ENCODE measurements around the gene ZHX3. TPM values are rescaled to one million over a fixed set of nuclear protein-coding genes. Genes with fewer than 3 reads are reported as not detected.

Gene ZHX3
- total and polyA plus RNA-seq, 2 of the 13 experiments (the other 11 are each of a cell fraction or from before 2014, with no cell fraction given) = 8.4 to 11.7 TPM

DNA sequence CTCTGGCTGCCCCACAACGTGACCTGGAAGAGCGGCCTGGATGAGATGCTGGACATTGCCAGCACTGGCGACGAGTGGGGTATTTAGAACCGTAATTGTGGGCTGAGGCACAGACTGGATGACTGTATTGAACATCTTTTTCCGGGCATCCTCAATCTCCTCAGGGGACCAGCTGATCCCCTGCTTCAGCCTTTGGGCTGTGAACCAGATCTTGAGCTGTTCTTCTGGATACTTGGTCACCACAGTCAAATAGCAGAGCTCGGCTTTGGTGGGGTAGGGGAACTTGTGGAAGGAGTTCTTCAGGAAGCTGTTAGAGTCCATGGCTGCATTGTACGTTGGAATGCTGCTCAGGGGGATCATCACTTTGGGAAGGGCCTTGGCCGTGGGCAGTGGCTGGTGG lies 113.9 kb downstream of the ZHX3 start:
- intact Hi-C loops (cut with micrococcal nuclease; ENCODE audit: unreplicated experiment) = no loop called here
- H3K4me1 ChIP-seq (ENCODE audit: insufficient read depth, low read length) = no peaks in the 10 kb centered on the region
- no peak overlapping the region for H3K27ac ChIP-seq (ENCODE audit: extremely low read length, insufficient read depth, low read length)
- DNase-seq (ENCODE audit: low spot score) (no peak), ATAC-seq (no peak; the same call in 2 of the 3 replicates), FAIRE-seq (no peak)
- ChIA-PET CTCF (ENCODE audit: low intra/inter-chr PET ratio, low total read pairs) (no interaction called here), POLR2A (no interaction called here)
- H3K4me2 ChIP-seq (ENCODE audit: low read depth, low read length) = no peak overlapping the region
- WGBS (ENCODE audit: low lambda C conversion rate) = 96% methylated on average over 9 of the region's 9 CpGs
- no peaks in the 10 kb centered on the region for H3K27me3 ChIP-seq (ENCODE audit: control insufficient read depth in 1 of 2, insufficient read depth in 2 of 2, low read length in 2 of 2)
- peaks cover 0 to 1% of the 10 kb centered on the region in 2 experiments; a peak in 1 of 5 replicates for H3K36me3 ChIP-seq (replicated peaks in 1 of 2; ENCODE audit: control insufficient read depth in 1 of 2, insufficient read depth in 2 of 2, low read length in 2 of 2)
- no peaks in the 10 kb centered on the region for H3K79me2 ChIP-seq (ENCODE audit: insufficient read depth, low read length)
- no peak overlapping the region for H3K4me3 ChIP-seq (replicated peaks in 1 of 3; ENCODE audit: insufficient read depth in 1 of 3, low read depth in 2 of 3, low read length in 3 of 3)
- TF ChIP-seq, protein P1, sequence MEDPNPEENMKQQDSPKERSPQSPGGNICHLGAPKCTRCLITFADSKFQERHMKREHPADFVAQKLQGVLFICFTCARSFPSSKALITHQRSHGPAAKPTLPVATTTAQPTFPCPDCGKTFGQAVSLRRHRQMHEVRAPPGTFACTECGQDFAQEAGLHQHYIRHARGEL (CRISPR knock-in tag; IDR thresholded peaks at IDR 0.05) = no peak
- TF ChIP-seq, protein P2, sequence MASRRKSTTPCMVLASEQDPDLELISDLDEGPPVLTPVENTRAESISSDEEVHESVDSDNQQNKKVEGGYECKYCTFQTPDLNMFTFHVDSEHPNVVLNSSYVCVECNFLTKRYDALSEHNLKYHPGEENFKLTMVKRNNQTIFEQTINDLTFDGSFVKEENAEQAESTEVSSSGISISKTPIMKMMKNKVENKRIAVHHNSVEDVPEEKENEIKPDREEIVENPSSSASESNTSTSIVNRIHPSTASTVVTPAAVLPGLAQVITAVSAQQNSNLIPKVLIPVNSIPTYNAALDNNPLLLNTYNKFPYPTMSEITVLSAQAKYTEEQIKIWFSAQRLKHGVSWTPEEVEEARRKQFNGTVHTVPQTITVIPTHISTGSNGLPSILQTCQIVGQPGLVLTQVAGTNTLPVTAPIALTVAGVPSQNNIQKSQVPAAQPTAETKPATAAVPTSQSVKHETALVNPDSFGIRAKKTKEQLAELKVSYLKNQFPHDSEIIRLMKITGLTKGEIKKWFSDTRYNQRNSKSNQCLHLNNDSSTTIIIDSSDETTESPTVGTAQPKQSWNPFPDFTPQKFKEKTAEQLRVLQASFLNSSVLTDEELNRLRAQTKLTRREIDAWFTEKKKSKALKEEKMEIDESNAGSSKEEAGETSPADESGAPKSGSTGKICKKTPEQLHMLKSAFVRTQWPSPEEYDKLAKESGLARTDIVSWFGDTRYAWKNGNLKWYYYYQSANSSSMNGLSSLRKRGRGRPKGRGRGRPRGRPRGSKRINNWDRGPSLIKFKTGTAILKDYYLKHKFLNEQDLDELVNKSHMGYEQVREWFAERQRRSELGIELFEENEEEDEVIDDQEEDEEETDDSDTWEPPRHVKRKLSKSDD (CRISPR knock-in tag; IDR thresholded peaks at IDR 0.05; ENCODE audit: low read depth) = no peak
- no peak for TF ChIP-seq NAIF1 (CRISPR knock-in tag; IDR thresholded peaks at IDR 0.05; ENCODE audit: borderline replicate concordance)
- no peak for TF ChIP-seq SRSF4 (IDR thresholded peaks at IDR 0.05; ENCODE audit: low read depth, low read length, poor library complexity, severe bottlenecking)
- no peak for TF ChIP-seq GATA4 (IDR thresholded peaks at IDR 0.05; ENCODE audit: borderline replicate concordance, low read depth)
- TF ChIP-seq ATF1 (CRISPR knock-in tag; IDR thresholded peaks at IDR 0.05) = no peak
- no peak for TF ChIP-seq ZNF12 (CRISPR knock-in tag; IDR thresholded peaks at IDR 0.05)
- no peak for TF ChIP-seq WIZ (CRISPR knock-in tag; IDR thresholded peaks at IDR 0.05)
- TF ChIP-seq ZNF841 (CRISPR knock-in tag; IDR thresholded peaks at IDR 0.05; ENCODE audit: borderline replicate concordance) = no peak
- TF ChIP-seq GTF3A (CRISPR knock-in tag; conservative IDR thresholded peaks at IDR 0.05) = no peak
- no peak for TF ChIP-seq U2AF2 (IDR thresholded peaks at IDR 0.05; ENCODE audit: low read depth, low read length)
- no peak for TF ChIP-seq FOXC1 (CRISPR knock-in tag; IDR thresholded peaks at IDR 0.05; ENCODE audit: borderline replicate concordance)
- TF ChIP-seq HOXA9 (CRISPR knock-in tag; IDR thresholded peaks at IDR 0.05; ENCODE audit: borderline replicate concordance) = no peak
- TF ChIP-seq ETV6 (CRISPR knock-in tag; conservative IDR thresholded peaks at IDR 0.05) = no peak
- TF ChIP-seq ZBTB21 (CRISPR knock-in tag; IDR thresholded peaks at IDR 0.05) = no peak
- TF ChIP-seq PTBP1 (IDR thresholded peaks at IDR 0.05; ENCODE audit: low read depth, low read length, poor library complexity, severe bottlenecking) = no peak
- TF ChIP-seq, protein P3, sequence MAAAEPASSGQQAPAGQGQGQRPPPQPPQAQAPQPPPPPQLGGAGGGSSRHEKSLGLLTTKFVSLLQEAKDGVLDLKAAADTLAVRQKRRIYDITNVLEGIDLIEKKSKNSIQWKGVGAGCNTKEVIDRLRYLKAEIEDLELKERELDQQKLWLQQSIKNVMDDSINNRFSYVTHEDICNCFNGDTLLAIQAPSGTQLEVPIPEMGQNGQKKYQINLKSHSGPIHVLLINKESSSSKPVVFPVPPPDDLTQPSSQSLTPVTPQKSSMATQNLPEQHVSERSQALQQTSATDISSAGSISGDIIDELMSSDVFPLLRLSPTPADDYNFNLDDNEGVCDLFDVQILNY (CRISPR knock-in tag; conservative IDR thresholded peaks at IDR 0.05) = no peak
- no peak for TF ChIP-seq NR2F6 (IDR thresholded peaks at IDR 0.05)
- no peak for TF ChIP-seq NR2F6 (CRISPR knock-in tag; IDR thresholded peaks at IDR 0.05)
- TF ChIP-seq NBN (conservative IDR thresholded peaks at IDR 0.05) = no peak
- BruUV-seq (replicated peaks) = no TSS peak
- no peaks in the 10 kb centered on the region for H4K20me1 ChIP-seq (ENCODE audit: insufficient read depth, low read length)
- H3K9me3 ChIP-seq (ENCODE audit: low read length) = 0 out of 2 replicates have a peak, but pooled peaks cover 4% of the 10 kb centered on the region
- H2AFZ ChIP-seq (ENCODE audit: low read length) = no peak overlapping the region
- in situ Hi-C loops (cut with HindIII; ENCODE audit: extremely low pct_ligation_motif_present, low pct_unique_long_range_greater_than_20kb) = no loop called here
- no peak overlapping the region for H3K9ac ChIP-seq (ENCODE audit: insufficient read depth, low read depth, low read length)
